ENCODE measurements around the gene SH3TC1. TPM values are rescaled to one million over a fixed set of nuclear protein-coding genes. Genes with fewer than 3 reads are reported as not detected.

The SH3TC1 gene
- total RNA-seq, 1 donor from 2014 or later, result 2.5 TPM

- no peak for DNase-seq
Measured at GRCh38 chr4:8277356-8278008, 78.4 kb downstream of the SH3TC1 start.

- no peak for DNase-seq
Measured at GRCh38 chr4:8278009-8278395, 78.9 kb downstream of the SH3TC1 start.

GRCh38 chr4:8278421-8279287, 79.6 kb downstream of the SH3TC1 start:
- no peak for DNase-seq

GRCh38 chr4:8279321-8280157, 80.4 kb downstream of the SH3TC1 start:
- no peak for DNase-seq

GRCh38 chr4:8280158-8280875, 81.2 kb downstream of the SH3TC1 start:
- DNase-seq, result no peak

- no peak for DNase-seq
Measured at GRCh38 chr4:8280876-8281440, 81.9 kb downstream of the SH3TC1 start.

GRCh38 chr4:8281519-8282133, 82.5 kb downstream of the SH3TC1 start:
- no peak for DNase-seq

- no peak for DNase-seq
Measured at GRCh38 chr4:8282134-8282641, 83.1 kb downstream of the SH3TC1 start.

GRCh38 chr4:8282742-8283141, 83.7 kb downstream of the SH3TC1 start:
- no peak for DNase-seq

- no peak for DNase-seq
Measured at GRCh38 chr4:8283161-8283560, 84.1 kb downstream of the SH3TC1 start.

- no peak for DNase-seq
Measured at GRCh38 chr4:8283631-8284121, 84.6 kb downstream of the SH3TC1 start.

GRCh38 chr4:8284391-8284790, 85.3 kb downstream of the SH3TC1 start:
- no peak for DNase-seq

GRCh38 chr4:8285143-8285975, 86.3 kb downstream of the SH3TC1 start:
- no peak for DNase-seq

GRCh38 chr4:8285976-8286718, 87.1 kb downstream of the SH3TC1 start:
- no peak for DNase-seq

- no peak for DNase-seq
Measured at GRCh38 chr4:8286719-8287342, 87.7 kb downstream of the SH3TC1 start.

- DNase-seq, result no peak
Measured at GRCh38 chr4:8287343-8288280, 88.5 kb downstream of the SH3TC1 start.

GRCh38 chr4:8289151-8289750, 90.2 kb downstream of the SH3TC1 start:
- DNase-seq, result no peak
